NCI-H460 (cell line): ENCODE results near the gene CCDC179. TPM values are rescaled to one million over a fixed set of nuclear protein-coding genes. Genes with fewer than 3 reads are reported as not detected.

Source experiments
- DNase-seq: peaks from one replicate; pipeline ENCODE4 v3.0.0-alpha.2; 2016; ENCODE audit warnings: low read depth; ENCODE audit errors: extremely low read depth
- polyA plus RNA-seq: library from polyadenylated mRNA; depleted of rRNA; stranded (reverse); fragments of >200 nt; gene quantifications from 2 replicates; pipeline ENCODE4 v1.2.3, GENCODE V29; 2014; cell fraction: nucleus; rRNA removed
- total RNA-seq: library from RNA; depleted of rRNA; stranded (reverse); fragments of >200 nt; shearing (Covaris generic); gene quantifications from 2 replicates; pipeline ENCODE4 v1.2.3, GENCODE V29; 2014; rRNA removed

CCDC179 gene
- not detected in 2 replicates for total RNA-seq
- not detected in 2 replicates for polyA plus RNA-seq

GRCh38 chr11:22860241-22860640 is at the start of gene CCDC179:
TSS of gene CCDC179 (minus strand) at chr11:22860474. CDS start at chr11:22860421, 53 bp downstream.
- no peak for DNase-seq

GRCh38 chr11:22903782-22904181 is 43.5 kb upstream of the CCDC179 start:
- no peak for DNase-seq

GRCh38 chr11:22901603-22902002 is 41.3 kb upstream of the CCDC179 start:
- no peak for DNase-seq

GRCh38 chr11:22900764-22901486 is 40.7 kb upstream of the CCDC179 start:
- DNase-seq, result no peak

- DNase-seq, result no peak
Measured at GRCh38 chr11:22898036-22898435, 37.8 kb upstream of the CCDC179 start.

- DNase-seq, result no peak
Measured at GRCh38 chr11:22890227-22890626, 30.0 kb upstream of the CCDC179 start.

DNA sequence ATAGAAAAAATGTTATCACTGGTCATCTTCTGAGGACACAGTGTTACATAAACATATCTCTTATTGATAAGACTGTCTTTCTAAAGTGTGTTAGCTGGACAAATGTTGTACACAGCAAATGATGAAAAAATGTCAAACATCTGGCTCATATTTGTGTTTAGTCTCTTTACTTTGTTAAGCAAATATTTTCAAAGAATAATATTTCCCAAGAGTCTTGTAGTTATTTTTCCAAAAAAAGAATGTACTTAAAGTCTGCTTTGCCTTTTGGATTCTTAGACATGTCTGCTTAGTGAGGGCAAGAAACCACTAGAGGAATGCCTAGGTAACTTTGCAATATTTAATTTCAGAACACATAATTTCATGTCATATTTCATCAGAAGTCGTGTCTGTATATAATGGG is 23.9 kb upstream of the CCDC179 start:
- no peak for DNase-seq

DNA sequence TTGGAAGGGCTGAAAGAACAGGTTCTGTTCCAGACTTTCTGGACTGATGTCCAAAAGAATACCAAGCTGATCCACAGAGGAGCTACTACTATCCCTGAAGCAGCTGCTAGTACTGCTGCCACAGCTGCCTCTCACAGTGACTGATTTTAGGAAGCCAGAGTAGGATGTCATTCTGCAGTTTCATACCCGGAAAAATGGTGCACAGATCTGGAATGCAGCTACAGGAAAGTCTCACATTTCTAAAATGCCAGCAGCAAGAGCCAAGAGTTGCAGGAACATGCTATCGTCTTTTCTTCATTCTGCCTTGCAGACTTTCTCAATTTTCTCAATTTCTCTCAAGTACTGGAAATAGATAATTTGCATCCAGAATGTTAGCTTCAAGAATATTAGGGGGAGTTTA is 19.4 kb upstream of the CCDC179 start:
- DNase-seq, result no peak

DNA sequence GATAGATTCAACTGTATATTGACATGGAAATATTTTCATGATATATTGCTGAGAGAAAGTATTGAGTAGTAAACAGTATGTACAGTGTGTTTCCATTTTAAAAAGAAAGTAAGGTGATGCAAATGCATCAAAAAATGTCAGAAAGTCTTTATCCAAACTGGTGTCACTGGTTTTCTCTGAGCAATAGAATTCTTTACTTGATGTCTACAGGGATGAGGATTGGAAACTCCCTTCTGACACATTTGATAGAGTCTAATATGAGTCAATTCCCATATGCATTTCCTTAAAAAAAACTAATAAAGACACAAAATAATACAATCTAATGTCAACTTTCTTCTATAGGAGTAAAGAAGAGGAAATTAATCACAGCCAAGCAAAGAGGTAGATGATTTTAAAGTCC is 18.3 kb upstream of the CCDC179 start:
- no peak for DNase-seq

- no peak for DNase-seq
Measured at GRCh38 chr11:22878039-22878438, 17.8 kb upstream of the CCDC179 start.

GRCh38 chr11:22875869-22876473 is 15.7 kb upstream of the CCDC179 start:
- DNase-seq, result peak; percentile 76

DNA sequence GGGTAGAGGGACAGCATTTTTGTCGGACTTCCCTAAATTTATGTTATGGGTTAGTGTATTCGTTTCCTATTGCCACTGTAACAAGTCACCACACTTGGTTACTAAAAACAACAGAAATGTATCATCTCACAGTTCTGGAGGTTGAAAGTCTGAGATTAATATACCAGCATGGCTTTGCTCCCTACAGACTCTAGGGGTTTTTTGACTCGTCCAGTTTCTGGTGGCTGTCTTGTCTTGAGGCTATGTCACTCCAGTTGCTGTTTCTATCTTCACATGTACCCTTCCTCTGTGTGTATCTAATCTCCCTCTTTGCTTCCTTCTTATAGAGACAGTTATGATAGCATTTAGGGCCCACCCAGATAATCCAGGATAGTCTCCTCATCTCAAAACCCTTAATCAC is 9.1 kb upstream of the CCDC179 start:
- DNase-seq, result no peak

- no peak for DNase-seq
Measured at GRCh38 chr11:22859756-22860155, 518 bp downstream of the CCDC179 start.

GRCh38 chr11:22851477-22851876 is 8.8 kb downstream of the CCDC179 start:
- no peak for DNase-seq

DNA sequence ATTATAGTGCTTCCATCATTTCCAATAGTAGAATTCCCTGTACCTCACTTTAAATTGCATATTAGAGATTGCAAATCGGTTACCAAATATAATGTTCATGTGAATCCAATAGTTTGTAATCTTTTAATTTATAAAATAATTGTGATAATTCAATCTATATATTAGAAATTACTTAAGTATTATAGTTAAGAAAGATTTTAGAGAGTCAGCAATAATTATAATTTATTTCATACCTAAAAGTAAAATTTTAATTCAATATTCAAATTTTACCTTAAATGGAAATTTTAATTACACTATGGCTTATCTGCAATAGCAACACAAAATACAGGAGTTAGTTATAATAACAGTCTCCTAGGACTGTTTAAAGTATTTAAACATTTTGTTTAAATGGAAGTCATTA is 13.5 kb downstream of the CCDC179 start:
- DNase-seq, result no peak

GRCh38 chr11:22832315-22833015 is 27.8 kb downstream of the CCDC179 start:
- DNase-seq, result peak; percentile 20

- DNase-seq, result no peak
Measured at GRCh38 chr11:22830082-22830414, 30.2 kb downstream of the CCDC179 start.

DNA sequence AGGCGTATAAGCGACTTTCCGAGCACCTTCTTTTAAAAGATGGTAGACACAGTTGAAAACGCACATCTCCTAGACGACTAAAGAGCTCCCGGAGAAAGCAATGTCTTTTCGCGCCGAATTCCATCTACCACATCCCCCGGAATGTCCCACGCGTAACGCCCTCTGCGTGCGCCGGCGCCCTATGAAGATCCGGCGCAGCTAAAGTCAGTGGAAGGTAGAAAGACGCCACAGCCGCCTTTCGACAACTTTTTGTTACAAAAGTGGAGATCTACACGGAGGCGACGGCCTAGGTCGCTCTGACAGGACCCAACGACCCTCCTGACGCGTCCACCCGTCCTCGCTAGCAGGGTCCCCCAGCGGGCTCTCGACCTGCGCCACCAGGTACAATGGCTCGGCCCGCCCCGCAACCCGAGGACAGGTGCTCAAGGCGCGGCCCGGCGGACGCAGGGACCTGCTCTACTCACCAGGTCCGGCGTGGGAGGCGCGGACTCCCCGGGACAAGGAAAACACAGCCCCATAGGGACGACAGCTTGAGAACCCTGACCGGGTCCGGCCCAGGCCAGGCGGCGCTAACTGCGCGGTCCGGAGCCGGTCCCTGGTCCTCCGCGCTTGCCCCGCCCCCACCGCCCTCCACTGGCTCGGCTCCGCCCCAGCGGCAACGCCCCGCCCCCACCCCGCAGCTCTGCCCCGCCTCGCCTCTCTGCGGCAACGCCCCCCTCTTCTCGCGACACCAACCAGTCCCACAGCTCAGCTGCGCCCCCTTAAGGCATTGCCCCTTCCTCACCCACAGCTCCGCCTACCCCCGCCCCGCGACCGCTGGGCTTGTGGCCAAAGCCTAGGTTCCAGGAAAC is 30.8 kb downstream of the CCDC179 start, which contains the start of gene SVIP:
SVIP (minus strand) TSS at position 571 of the 851 bp plus-strand sequence; CDS start at position 518, 53 bp downstream.
- DNase-seq, result peak; percentile 86

- no peak for DNase-seq
Measured at GRCh38 chr11:22828373-22828772, 31.9 kb downstream of the CCDC179 start.

- DNase-seq, result no peak
Measured at GRCh38 chr11:22822203-22822602, 38.1 kb downstream of the CCDC179 start.

DNA sequence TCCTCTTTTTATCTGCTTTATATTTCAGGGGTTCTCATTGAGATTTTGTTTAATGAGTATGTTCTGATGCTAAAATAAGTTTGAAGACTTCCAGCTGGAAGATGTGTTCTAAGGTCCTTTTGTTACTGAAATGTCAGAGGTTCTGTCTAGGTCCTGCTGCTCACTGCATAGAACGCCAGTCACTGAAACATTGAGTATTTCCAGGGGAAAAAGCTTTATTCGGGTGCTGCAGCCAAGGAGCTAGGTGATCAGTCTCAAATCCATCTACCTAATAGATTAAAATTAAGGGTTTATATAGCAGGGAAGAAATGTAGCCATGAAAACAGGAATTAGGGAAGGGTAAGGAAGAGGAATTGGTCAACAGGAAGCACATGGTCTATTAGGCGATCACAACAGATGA is 50.4 kb downstream of the CCDC179 start:
- no peak for DNase-seq
